Activated naive CD4-positive, alpha-beta T cell treated with Interleukin-2 at 50 U/mL for 16 hours (primary cell): ENCODE data around the gene RGS17.
"Not testable (repeated sequence)": the region's sequence is repeated elsewhere in the genome, so short reads cannot be mapped to it uniquely, and the experiment has no call there.

ENCODE experiments used
- DNase-seq: peaks from one replicate; pipeline ENCODE4 v3.0.0-alpha.2; 2020

The RGS17 gene

GRCh38 chr6:153123801-153124200 lies 7.3 kb downstream of the RGS17 start:
- DNase-seq = no peak

GRCh38 chr6:153121311-153121710 lies 9.8 kb downstream of the RGS17 start:
- no peak for DNase-seq

- no peak for DNase-seq
These were observed 12.8 kb downstream of the RGS17 start for GRCh38 chr6:153117986-153118879.

GRCh38 chr6:153111082-153111481 lies 20.0 kb downstream of the RGS17 start:
- DNase-seq = not testable (repeated sequence)

- not testable (repeated sequence) for DNase-seq
These were observed 20.5 kb downstream of the RGS17 start for GRCh38 chr6:153110612-153111011.

GRCh38 chr6:153108315-153108714 lies 22.8 kb downstream of the RGS17 start:
- DNase-seq = no peak

- no peak for DNase-seq
These were observed 25.1 kb downstream of the RGS17 start for GRCh38 chr6:153106021-153106420.

- DNase-seq = no peak
These were observed 26.9 kb downstream of the RGS17 start for GRCh38 chr6:153104220-153104619.

- DNase-seq = no peak
These were observed 27.8 kb downstream of the RGS17 start for GRCh38 chr6:153103319-153103655.

GRCh38 chr6:153102605-153103318 lies 28.3 kb downstream of the RGS17 start:
- DNase-seq = no peak

GRCh38 chr6:153101461-153101860 lies 29.6 kb downstream of the RGS17 start:
- DNase-seq = no peak

GRCh38 chr6:153099636-153100035 lies 31.4 kb downstream of the RGS17 start:
- no peak for DNase-seq

- DNase-seq = no peak
These were observed 34.3 kb downstream of the RGS17 start for GRCh38 chr6:153096792-153097191.

GRCh38 chr6:153096031-153096430 lies 35.1 kb downstream of the RGS17 start:
- DNase-seq = no peak

GRCh38 chr6:153092082-153093013 lies 38.7 kb downstream of the RGS17 start:
- no peak for DNase-seq

GRCh38 chr6:153090241-153090930 lies 40.7 kb downstream of the RGS17 start:
- DNase-seq = no peak

GRCh38 chr6:153088796-153089195 lies 42.3 kb downstream of the RGS17 start:
- no peak for DNase-seq

GRCh38 chr6:153087436-153087835 lies 43.6 kb downstream of the RGS17 start:
- no peak for DNase-seq

- DNase-seq = no peak
These were observed 44.7 kb downstream of the RGS17 start for GRCh38 chr6:153086225-153086990.

- DNase-seq = no peak
These were observed 45.8 kb downstream of the RGS17 start for GRCh38 chr6:153085239-153085638.

GRCh38 chr6:153084393-153084792 lies 46.7 kb downstream of the RGS17 start:
- DNase-seq = no peak

GRCh38 chr6:153083869-153084268 lies 47.2 kb downstream of the RGS17 start:
- DNase-seq = no peak
